IMR-90 (cell line): ENCODE results near the gene DCAF5. TPM values are rescaled to one million over a fixed set of nuclear protein-coding genes. Genes with fewer than 3 reads are reported as not detected.

Source experiments
- ATAC-seq: fragments of 200-7000 bp; cut with Tn5 transposase; 2 replicates; pipeline ENCODE4 v1.9.1; 2020; ENCODE audit warnings: low read depth, mild to moderate bottlenecking, moderate library complexity
- BruUV-seq: library from RNA; stranded (reverse); fragments of 400-500 nt; replicated peaks from 2 replicates; lab custom pipeline; 2021; lab: Mats Ljungman, UMichigan
- CTCF ChIA-PET: fragments of 300-600 bp; formaldehyde crosslinking; extraction: SDS; loops from one replicate; lab custom pipeline; 2021; ENCODE audit warnings: antibody characterized with exemption; lab: Yijun Ruan, JAX
- POLR2A ChIA-PET: fragments of 300-600 bp; sonication (Branson Sonifier 250); formaldehyde crosslinking; loops from one replicate; lab custom pipeline; 2022; ENCODE audit warnings: antibody characterized with exemption; ENCODE audit not compliant: unreplicated experiment; lab: Charles Lee
- DNase-seq: peaks from one replicate; pipeline ENCODE4 v3.0.0; 2013
- H2AFZ ChIP-seq: replicated peaks from 2 replicates; pipeline ENCODE3; 2013; ENCODE audit warnings: low read length, mild to moderate bottlenecking; ENCODE audit not compliant: poor library complexity
- H2AK5ac ChIP-seq: 2 replicates; pipeline ENCODE4 v1.6.1; 2013; ENCODE audit warnings: low read depth, low read length, inconsistent platforms
- H2AK9ac ChIP-seq: replicated peaks from 2 replicates; pipeline ENCODE3; 2013; ENCODE audit warnings: mild to moderate bottlenecking, low read depth, low read length, moderate library complexity; ENCODE audit not compliant: poor library complexity
- H2BK120ac ChIP-seq: 2 replicates; pipeline ENCODE4 v1.6.1; 2013; ENCODE audit warnings: low read depth, low read length, inconsistent platforms
- H2BK15ac ChIP-seq: 3 replicates; pipeline ENCODE4 v1.6.1; 2013; ENCODE audit warnings: low read depth, low read length, inconsistent platforms
- H2BK20ac ChIP-seq: 2 replicates; pipeline ENCODE4 v1.6.1; 2013; ENCODE audit warnings: low read depth, mild to moderate bottlenecking, inconsistent platforms, low read length, moderate library complexity
- H2BK5ac ChIP-seq: 2 replicates; pipeline ENCODE4 v1.6.1; 2013; ENCODE audit warnings: mild to moderate bottlenecking, low read depth, low read length, inconsistent platforms; ENCODE audit not compliant: poor library complexity, severe bottlenecking
- H3K14ac ChIP-seq: replicated peaks from 2 replicates; pipeline ENCODE4 v1.6.1; 2013; ENCODE audit warnings: low read depth, low read length, inconsistent platforms
- H3K18ac ChIP-seq: 2 replicates; pipeline ENCODE4 v1.6.1; 2013; ENCODE audit warnings: low read depth, low read length, control low read depth
- H3K23ac ChIP-seq: 2 replicates; pipeline ENCODE4 v1.6.1; 2013; ENCODE audit warnings: low read depth, low read length, inconsistent platforms
- H3K27ac ChIP-seq: 2 replicates; pipeline ENCODE4 v1.5.1; 2013; ENCODE audit warnings: mild to moderate bottlenecking, control low read depth, low read length; ENCODE audit not compliant: insufficient read depth
- H3K27me3 ChIP-seq: 2 replicates; pipeline ENCODE4 v1.6.1; 2013; ENCODE audit warnings: low read length; ENCODE audit not compliant: control insufficient read depth, insufficient read depth
- H3K36me3 ChIP-seq: 2 replicates; pipeline ENCODE4 v1.6.1; 2013; ENCODE audit warnings: low read length, mixed read lengths; ENCODE audit not compliant: control insufficient read depth, insufficient read depth
- H3K4ac ChIP-seq: 2 replicates; pipeline ENCODE4 v1.6.1; 2013; ENCODE audit warnings: low read depth, low read length, inconsistent platforms
- H3K4me1 ChIP-seq: 2 replicates; pipeline ENCODE4 v1.6.1; 2013; ENCODE audit warnings: low read length, mixed read lengths; ENCODE audit not compliant: control insufficient read depth, insufficient read depth
- H3K4me2 ChIP-seq: 2 replicates; pipeline ENCODE4 v1.6.1; 2013; ENCODE audit warnings: low read depth, mild to moderate bottlenecking, control low read depth, low read length, moderate library complexity
- H3K4me3 ChIP-seq: 2 replicates; pipeline ENCODE4 v1.5.1; 2013; ENCODE audit warnings: low read depth, mild to moderate bottlenecking, control low read depth, low read length, moderate library complexity; ENCODE audit not compliant: insufficient read depth
- H3K56ac ChIP-seq: 2 replicates; pipeline ENCODE4 v1.6.1; 2013; ENCODE audit warnings: low read length, inconsistent platforms; ENCODE audit not compliant: insufficient read depth; ENCODE audit errors: extremely low read depth
- H3K79me1 ChIP-seq, 2 experiments: 2 replicates each; pipeline ENCODE4 v1.6.1; 2013; ENCODE audit warnings: low read length in 2 of 2, inconsistent platforms in 1 of 2, low read depth in 1 of 2
- H3K9ac ChIP-seq: 2 replicates; pipeline ENCODE4 v1.6.1; 2013; ENCODE audit warnings: low read depth, low read length, control low read depth
- H3K9me1 ChIP-seq: 2 replicates; pipeline ENCODE4 v1.6.1; 2013; ENCODE audit warnings: low read length, inconsistent platforms; ENCODE audit not compliant: insufficient read depth
- H3K9me3 ChIP-seq: 2 replicates; pipeline ENCODE4 v1.6.1; 2013; ENCODE audit warnings: low read length; ENCODE audit not compliant: control insufficient read depth, insufficient read depth
- H4K20me1 ChIP-seq: 2 replicates; pipeline ENCODE4 v1.6.1; 2013; ENCODE audit warnings: low read length, inconsistent platforms; ENCODE audit not compliant: insufficient read depth
- H4K5ac ChIP-seq: 2 replicates; pipeline ENCODE4 v1.6.1; 2013; ENCODE audit warnings: mild to moderate bottlenecking, low read depth, low read length, control low read depth
- H4K8ac ChIP-seq, 2 experiments: 2 replicates each; pipeline ENCODE4 v1.6.1; 2013; ENCODE audit warnings: low read depth in 2 of 2, low read length in 2 of 2, control low read depth in 1 of 2, inconsistent platforms in 1 of 2
- H4K91ac ChIP-seq: 2 replicates; pipeline ENCODE4 v1.6.1; 2013; ENCODE audit warnings: low read depth, low read length, inconsistent platforms; ENCODE audit not compliant: insufficient read depth
- BHLHE40 ChIP-seq: fragments of 150-350 bp; IDR thresholded peaks from 2 replicates; pipeline ENCODE4 v1.6.1; 2016; ENCODE audit warnings: mild to moderate bottlenecking, low read depth, low read length
- CEBPB ChIP-seq: IDR thresholded peaks from 2 replicates; pipeline ENCODE4 v1.6.1; 2012; ENCODE audit warnings: low read depth, low read length, improper control_type of control experiment
- CHD1 ChIP-seq: IDR thresholded peaks from 2 replicates; pipeline ENCODE4 v1.6.1; 2012; ENCODE audit warnings: low read depth, low read length, improper control_type of control experiment
- FOS ChIP-seq: fragments of 150-350 bp; IDR thresholded peaks from 2 replicates; pipeline ENCODE4 v1.6.1; 2016; ENCODE audit warnings: low read depth, low read length
- MAFK ChIP-seq: IDR thresholded peaks from 2 replicates; pipeline ENCODE4 v1.6.1; 2012; ENCODE audit warnings: low read depth, low read length, improper control_type of control experiment
- MAZ ChIP-seq: IDR thresholded peaks from 2 replicates; pipeline ENCODE4 v1.6.1; 2012; ENCODE audit warnings: low read depth, mild to moderate bottlenecking, low read length, improper control_type of control experiment, moderate library complexity, borderline replicate concordance
- MXI1 ChIP-seq: IDR thresholded peaks from 2 replicates; pipeline ENCODE4 v1.6.1; 2012; ENCODE audit warnings: low read depth, mild to moderate bottlenecking, low read length, moderate library complexity, borderline replicate concordance
- NFE2L2 ChIP-seq: fragments of 150-350 bp; IDR thresholded peaks from 2 replicates; pipeline ENCODE4 v1.6.1; 2016; ENCODE audit warnings: low read depth, mild to moderate bottlenecking, low read length
- POLR2A ChIP-seq: IDR thresholded peaks from 2 replicates; pipeline ENCODE4 v1.6.1; 2012; ENCODE audit warnings: mild to moderate bottlenecking, low read depth, low read length
- RAD21 ChIP-seq: IDR thresholded peaks from 2 replicates; pipeline ENCODE4 v1.6.1; 2012; ENCODE audit warnings: low read length, improper control_type of control experiment
- RCOR1 ChIP-seq: IDR thresholded peaks from 2 replicates; pipeline ENCODE4 v1.6.1; 2012; ENCODE audit warnings: mild to moderate bottlenecking, low read length, improper control_type of control experiment; ENCODE audit not compliant: insufficient replicate concordance
- RFX5 ChIP-seq: IDR thresholded peaks from 2 replicates; pipeline ENCODE4 v1.8.0; 2012; ENCODE audit warnings: low read depth, mild to moderate bottlenecking, low read length, moderate library complexity
- SMC3 ChIP-seq: fragments of 150-350 bp; IDR thresholded peaks from 2 replicates; pipeline ENCODE4 v1.6.1; 2016; ENCODE audit warnings: low read depth, mild to moderate bottlenecking, antibody characterized with exemption, low read length, moderate library complexity
- USF2 ChIP-seq: fragments of 150-350 bp; IDR thresholded peaks from 2 replicates; pipeline ENCODE4 v1.6.1; 2017; ENCODE audit warnings: mild to moderate bottlenecking, antibody characterized with exemption, low read length, low read depth
- WGBS, 2 experiments: methylation state at CpG; one replicate each; pipeline versions ENCODE4 v1.1.5 to v1.1.7; 2013; ENCODE audit warnings: missing lambda C conversion rate in 2 of 2; ENCODE audit not compliant: insufficient read length in 1 of 2; ENCODE audit errors: extremely low coverage in 2 of 2; 5-methylcytosine and 5-hydroxymethylcytosine counted together
- dilution Hi-C: fragments of 300-500 bp; cut with HindIII; formaldehyde crosslinking; loops from one replicate; pipeline ENCODE4 v1.14.3; 2018; ENCODE audit warnings: low sequenced_read_pairs; ENCODE audit not compliant: unreplicated experiment
- in situ Hi-C: fragments of 300-500 bp; cut with MboI; formaldehyde crosslinking; loops from 3 replicates; pipeline ENCODE4 v1.14.3; 2019; ENCODE audit warnings: low sequenced_read_pairs, inconsistent platforms, mixed read lengths
- intact Hi-C: fragments of 100-400 bp; cut with micrococcal nuclease; formaldehyde crosslinking; loops from 2 replicates; pipeline ENCODE4 v1.10.0; 2022
- polyA plus RNA-seq, 3 experiments: library from polyadenylated mRNA; depleted of rRNA; stranded (reverse); fragments of >200 nt; gene quantifications; 2 replicates each; pipeline ENCODE4 v1.2.3, GENCODE V29; 2012; ENCODE audit warnings: low replicate concordance in 1 of 3
- total RNA-seq: library from RNA; depleted of rRNA; stranded (reverse); fragments of >200 nt; gene quantifications from 2 replicates; pipeline ENCODE4 v1.2.3, GENCODE V29; 2012
- TF ChIP-seq, protein P1 (sequence below): fragments of 150-350 bp; IDR thresholded peaks from 2 replicates; pipeline ENCODE4 v1.6.1; 2016; ENCODE audit warnings: low read depth, mild to moderate bottlenecking, low read length, moderate library complexity, borderline replicate concordance
- TF ChIP-seq, protein P2 (sequence below): conservative IDR thresholded peaks from 2 replicates; pipeline ENCODE4 v1.5.1; 2012; ENCODE audit warnings: mild to moderate bottlenecking, low read depth, low read length, improper control_type of control experiment

Gene DCAF5
- total and polyA plus RNA-seq, 2 of the 4 experiments (the other 2 are of a cell fraction) = 17.6 to 30.4 TPM

- Histone ChIP-seq H3K4me3 (no peak overlapping the region), H3K27ac (no peak overlapping the region), H3K18ac (no peak overlapping the region), H4K8ac (no peak overlapping the region), H2BK5ac (no peak overlapping the region), H3K79me1 (peaks cover 36 to 78% of the 10 kb centered on the region in 2 experiments), H3K4ac (0 out of 2 replicates have a peak overlapping the region, but pooled peaks have one; percentile 20), H3K23ac (no peak overlapping the region), H3K27me3 (no peaks in the 10 kb centered on the region), H3K9me3 (no peaks in the 10 kb centered on the region), H2BK15ac (no peak overlapping the region), H3K14ac (no peak overlapping the region), H3K56ac (no peak overlapping the region), H2BK120ac (no peak overlapping the region), H2AFZ (no peak overlapping the region), H4K5ac (no peak overlapping the region), H3K9ac (no peak overlapping the region), H4K91ac (no peak overlapping the region), H4K20me1 (peaks cover 9% of the 10 kb centered on the region; the same call in 1 of the 2 replicates), H2BK20ac (no peak overlapping the region), H3K9me1 (peaks cover 46% of the 10 kb centered on the region), H2AK9ac (no peak overlapping the region), H3K4me2 (no peak overlapping the region), H3K36me3 (peaks cover 22% of the 10 kb centered on the region), H2AK5ac (peak overlapping the region; percentile 46; the same call in 1 of the 2 replicates), H3K4me1 (peaks cover 33% of the 10 kb centered on the region)
- intact Hi-C loops = no loop called here
- no peak for ATAC-seq
- CTCF ChIA-PET = interaction anchor here (0.6 kb wide), 1 partner anchor 1175 kb away, joined by 3 read pairs; no protein-coding TSS in a partner anchor
- no peak for TF ChIP-seq RAD21
- no peak for TF ChIP-seq MAFK
- no peak for TF ChIP-seq NFE2L2
- TF ChIP-seq RFX5 = no peak
- TF ChIP-seq, protein P1, sequence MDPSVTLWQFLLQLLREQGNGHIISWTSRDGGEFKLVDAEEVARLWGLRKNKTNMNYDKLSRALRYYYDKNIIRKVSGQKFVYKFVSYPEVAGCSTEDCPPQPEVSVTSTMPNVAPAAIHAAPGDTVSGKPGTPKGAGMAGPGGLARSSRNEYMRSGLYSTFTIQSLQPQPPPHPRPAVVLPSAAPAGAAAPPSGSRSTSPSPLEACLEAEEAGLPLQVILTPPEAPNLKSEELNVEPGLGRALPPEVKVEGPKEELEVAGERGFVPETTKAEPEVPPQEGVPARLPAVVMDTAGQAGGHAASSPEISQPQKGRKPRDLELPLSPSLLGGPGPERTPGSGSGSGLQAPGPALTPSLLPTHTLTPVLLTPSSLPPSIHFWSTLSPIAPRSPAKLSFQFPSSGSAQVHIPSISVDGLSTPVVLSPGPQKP = no peak
- TF ChIP-seq, protein P2, sequence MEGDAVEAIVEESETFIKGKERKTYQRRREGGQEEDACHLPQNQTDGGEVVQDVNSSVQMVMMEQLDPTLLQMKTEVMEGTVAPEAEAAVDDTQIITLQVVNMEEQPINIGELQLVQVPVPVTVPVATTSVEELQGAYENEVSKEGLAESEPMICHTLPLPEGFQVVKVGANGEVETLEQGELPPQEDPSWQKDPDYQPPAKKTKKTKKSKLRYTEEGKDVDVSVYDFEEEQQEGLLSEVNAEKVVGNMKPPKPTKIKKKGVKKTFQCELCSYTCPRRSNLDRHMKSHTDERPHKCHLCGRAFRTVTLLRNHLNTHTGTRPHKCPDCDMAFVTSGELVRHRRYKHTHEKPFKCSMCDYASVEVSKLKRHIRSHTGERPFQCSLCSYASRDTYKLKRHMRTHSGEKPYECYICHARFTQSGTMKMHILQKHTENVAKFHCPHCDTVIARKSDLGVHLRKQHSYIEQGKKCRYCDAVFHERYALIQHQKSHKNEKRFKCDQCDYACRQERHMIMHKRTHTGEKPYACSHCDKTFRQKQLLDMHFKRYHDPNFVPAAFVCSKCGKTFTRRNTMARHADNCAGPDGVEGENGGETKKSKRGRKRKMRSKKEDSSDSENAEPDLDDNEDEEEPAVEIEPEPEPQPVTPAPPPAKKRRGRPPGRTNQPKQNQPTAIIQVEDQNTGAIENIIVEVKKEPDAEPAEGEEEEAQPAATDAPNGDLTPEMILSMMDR = no peak
- TF ChIP-seq MXI1 = no peak
- no peak for TF ChIP-seq POLR2A
- no peak for TF ChIP-seq CEBPB
- no peak for TF ChIP-seq SMC3
- no peak for TF ChIP-seq MAZ
- no peak for TF ChIP-seq CHD1
- no peak for TF ChIP-seq BHLHE40
- no peak for TF ChIP-seq RCOR1
- no peak for TF ChIP-seq USF2
- no peak for TF ChIP-seq FOS
- POLR2A ChIA-PET = no interaction called here
- no peak for DNase-seq
- in situ Hi-C loops = no loop called here
- no TSS peak for BruUV-seq
- dilution Hi-C loops = no loop called here
- no CpG with 5 or more reads among the region's 11 CpGs for WGBS, 2 experiments
Measured at GRCh38 chr14:69054030-69054429, 98.9 kb downstream of the DCAF5 start.
